Mucosa of stomach (tissue), 1 donor: ENCODE results near the gene PLD1.

Experiments used
- H3K27me3 ChIP-seq: one replicate; pipeline ENCODE4 v1.7.0; 2013; ENCODE audit warnings: mild to moderate bottlenecking, low read length; ENCODE audit not compliant: control insufficient read depth, insufficient read depth
- H3K36me3 ChIP-seq: one replicate; pipeline ENCODE4 v1.7.0; 2013; ENCODE audit warnings: low read length; ENCODE audit not compliant: control insufficient read depth, insufficient read depth
- H3K4me1 ChIP-seq: one replicate; pipeline ENCODE4 v1.7.0; 2013; ENCODE audit warnings: mild to moderate bottlenecking, low read length; ENCODE audit not compliant: control insufficient read depth, insufficient read depth
- H3K4me3 ChIP-seq: one replicate; pipeline ENCODE4 v1.7.0; 2013; ENCODE audit warnings: low read length
- H3K9ac ChIP-seq: one replicate; pipeline ENCODE4 v1.7.0; 2013; ENCODE audit warnings: mild to moderate bottlenecking, low read length, moderate library complexity
- H3K9me3 ChIP-seq: one replicate; pipeline ENCODE4 v1.7.0; 2013; ENCODE audit warnings: mild to moderate bottlenecking, low read length, moderate library complexity; ENCODE audit not compliant: control insufficient read depth
- donor health status: Pancreatic carcinoma.

Gene PLD1

DNA sequence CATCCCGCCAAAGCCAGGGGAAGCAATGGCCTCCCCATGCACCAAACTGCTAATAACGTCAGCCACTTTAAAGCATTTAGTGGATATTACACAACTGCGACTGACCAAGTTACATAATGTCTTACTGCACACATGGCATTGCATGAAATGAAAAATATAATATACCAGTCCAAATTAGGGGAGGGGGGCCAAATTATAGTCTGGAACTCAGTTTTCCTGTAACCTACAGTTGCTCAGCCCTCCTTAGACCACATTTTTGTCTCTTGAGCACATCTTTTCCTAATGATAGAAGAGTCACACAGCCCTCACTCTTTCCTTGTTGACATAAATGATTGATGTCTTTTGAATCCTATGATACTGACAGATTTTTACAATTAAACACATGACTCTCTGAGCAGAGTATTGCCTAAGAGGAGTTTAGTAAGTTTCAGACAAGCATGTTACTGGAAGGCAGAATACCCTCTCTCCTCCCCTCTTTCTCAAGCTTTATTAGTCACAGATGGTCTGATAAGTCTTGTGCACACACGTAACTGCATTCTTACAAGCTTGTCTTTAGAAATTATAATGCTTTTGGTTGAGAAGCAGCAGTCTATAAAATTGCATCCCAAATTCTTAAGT is 1.1 kb upstream of the PLD1 start:
- Histone ChIP-seq H3K4me3 (no peak overlapping the region), H3K4me1 (peaks cover 21% of the 10 kb centered on the region), H3K9ac (no peak overlapping the region)

GRCh38 chr3:171810629-171811294 is 479 bp upstream of the PLD1 start:
- peak overlapping the region; percentile 74 for H3K4me3 ChIP-seq
- no peaks in the 10 kb centered on the region for H3K9me3 ChIP-seq
- H3K36me3 ChIP-seq: no peaks in the 10 kb centered on the region
- peaks cover 21% of the 10 kb centered on the region for H3K4me1 ChIP-seq
- peak overlapping the region; percentile 83 for H3K9ac ChIP-seq
- H3K27me3 ChIP-seq: no peaks in the 10 kb centered on the region

More for the DNA sequence above, 1.1 kb upstream of the PLD1 start:
- H3K36me3 ChIP-seq: no peaks in the 10 kb centered on the region
- H3K9me3 ChIP-seq: no peaks in the 10 kb centered on the region
- no peaks in the 10 kb centered on the region for H3K27me3 ChIP-seq

DNA sequence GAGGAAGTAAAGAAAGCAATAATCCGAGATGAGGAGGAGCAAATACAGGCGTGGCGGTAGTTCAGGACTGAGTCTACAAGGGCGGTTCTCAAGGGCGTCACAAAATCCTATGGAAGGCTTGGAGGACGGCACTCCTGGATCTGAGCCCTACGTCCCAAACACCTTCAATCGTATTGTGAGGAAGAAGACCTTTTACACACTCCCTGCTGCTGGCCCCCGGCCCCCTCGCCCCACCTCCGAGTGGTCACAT is 747 bp downstream of the PLD1 start:
- Histone ChIP-seq H3K36me3 (no peaks in the 10 kb centered on the region), H3K9me3 (no peaks in the 10 kb centered on the region), H3K4me1 (peaks cover 32% of the 10 kb centered on the region), H3K4me3 (peak overlapping the region; percentile 74), H3K9ac (peak overlapping the region; percentile 83), H3K27me3 (no peaks in the 10 kb centered on the region)

DNA sequence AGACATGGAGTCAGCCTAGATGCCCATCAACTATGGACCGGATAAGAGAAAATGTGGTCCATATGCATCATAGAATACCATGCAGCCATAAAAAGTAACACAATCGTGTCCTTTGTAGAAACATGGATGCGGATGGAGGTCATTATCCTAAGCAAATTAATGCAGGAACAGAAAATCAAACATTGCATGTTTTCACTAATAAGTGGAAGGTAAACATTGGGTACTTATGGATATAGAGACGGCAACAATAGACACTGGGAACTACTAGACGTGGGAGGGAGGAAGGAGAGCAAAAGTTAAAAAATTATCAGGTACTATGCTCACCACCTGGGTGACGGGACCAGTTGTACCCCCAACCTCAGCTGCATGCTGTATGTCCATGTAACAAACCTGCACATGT is 2.5 kb downstream of the PLD1 start:
- H3K27me3 ChIP-seq: no peaks in the 10 kb centered on the region
- no peaks in the 10 kb centered on the region for H3K9me3 ChIP-seq
- no peak overlapping the region for H3K4me3 ChIP-seq
- no peak overlapping the region for H3K9ac ChIP-seq
- no peaks in the 10 kb centered on the region for H3K36me3 ChIP-seq
- H3K4me1 ChIP-seq: peaks cover 32% of the 10 kb centered on the region

GRCh38 chr3:171807129-171807675 is 3.1 kb downstream of the PLD1 start:
- Histone ChIP-seq H3K36me3 (no peaks in the 10 kb centered on the region), H3K9ac (no peak overlapping the region), H3K9me3 (no peaks in the 10 kb centered on the region), H3K4me3 (no peak overlapping the region), H3K27me3 (no peaks in the 10 kb centered on the region), H3K4me1 (peaks cover 38% of the 10 kb centered on the region)

- Histone ChIP-seq H3K9me3 (no peaks in the 10 kb centered on the region), H3K4me3 (no peak overlapping the region), H3K9ac (no peak overlapping the region), H3K36me3 (no peaks in the 10 kb centered on the region), H3K27me3 (no peaks in the 10 kb centered on the region), H3K4me1 (peaks cover 41% of the 10 kb centered on the region)
Measured at GRCh38 chr3:171806200-171807128, 3.8 kb downstream of the PLD1 start.

- no peak overlapping the region for H3K4me3 ChIP-seq
- H3K4me1 ChIP-seq: peaks cover 41% of the 10 kb centered on the region
- H3K27me3 ChIP-seq: no peaks in the 10 kb centered on the region
- H3K36me3 ChIP-seq: no peaks in the 10 kb centered on the region
- H3K9ac ChIP-seq: no peak overlapping the region
- H3K9me3 ChIP-seq: no peaks in the 10 kb centered on the region
Measured at GRCh38 chr3:171805687-171806086, 4.6 kb downstream of the PLD1 start.

GRCh38 chr3:171804618-171805389 is 5.5 kb downstream of the PLD1 start:
- no peaks in the 10 kb centered on the region for H3K36me3 ChIP-seq
- no peaks in the 10 kb centered on the region for H3K27me3 ChIP-seq
- H3K9me3 ChIP-seq: no peaks in the 10 kb centered on the region
- no peak overlapping the region for H3K9ac ChIP-seq
- no peak overlapping the region for H3K4me3 ChIP-seq
- peaks cover 41% of the 10 kb centered on the region for H3K4me1 ChIP-seq

GRCh38 chr3:171803044-171803443 is 7.2 kb downstream of the PLD1 start:
- no peaks in the 10 kb centered on the region for H3K36me3 ChIP-seq
- H3K9me3 ChIP-seq: no peaks in the 10 kb centered on the region
- no peak overlapping the region for H3K9ac ChIP-seq
- no peaks in the 10 kb centered on the region for H3K27me3 ChIP-seq
- H3K4me3 ChIP-seq: no peak overlapping the region
- H3K4me1 ChIP-seq: peaks cover 33% of the 10 kb centered on the region

GRCh38 chr3:171802590-171802956 is 7.7 kb downstream of the PLD1 start:
- no peak overlapping the region for H3K4me3 ChIP-seq
- no peaks in the 10 kb centered on the region for H3K9me3 ChIP-seq
- H3K27me3 ChIP-seq: no peaks in the 10 kb centered on the region
- no peak overlapping the region for H3K9ac ChIP-seq
- peaks cover 33% of the 10 kb centered on the region for H3K4me1 ChIP-seq
- H3K36me3 ChIP-seq: no peaks in the 10 kb centered on the region

DNA sequence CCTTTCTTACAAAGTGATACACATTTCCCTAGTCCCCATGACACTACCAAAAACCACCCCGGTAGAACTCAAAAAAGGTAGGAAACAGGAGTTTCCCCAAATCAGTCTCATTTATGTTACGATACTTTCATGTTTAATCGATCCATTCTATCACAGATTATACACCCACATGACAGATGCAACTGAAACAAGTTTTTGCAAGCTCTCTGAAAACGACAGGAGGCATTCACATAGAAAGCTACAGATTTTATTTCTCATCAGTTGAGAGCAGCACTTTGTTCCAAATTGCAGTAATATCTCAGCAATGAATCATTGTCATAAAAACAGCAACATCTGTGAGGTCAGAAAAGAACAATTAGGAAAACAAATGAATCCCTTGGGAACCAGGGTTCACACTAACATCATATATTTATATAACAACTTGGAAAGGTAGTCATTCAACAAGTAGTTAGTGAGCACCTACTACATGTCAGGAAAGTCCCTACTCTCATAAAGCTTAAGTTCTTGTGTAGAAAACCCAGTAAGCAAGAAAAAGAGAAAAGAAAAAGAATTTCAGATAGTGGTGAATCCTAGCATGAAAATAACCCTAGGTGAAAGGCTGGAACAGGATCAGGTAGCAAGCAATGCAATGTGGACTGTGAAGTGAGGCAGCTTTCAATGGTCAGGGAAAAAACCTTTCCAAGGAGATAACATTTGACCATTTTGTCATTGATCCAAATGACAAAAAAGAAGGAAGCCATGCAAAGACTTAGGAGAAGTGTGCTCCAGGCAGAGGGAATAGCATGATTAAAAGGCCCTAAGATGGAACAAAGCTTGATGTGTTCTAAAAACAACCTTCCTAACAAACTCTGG is 8.3 kb downstream of the PLD1 start:
- no peaks in the 10 kb centered on the region for H3K27me3 ChIP-seq
- peaks cover 34% of the 10 kb centered on the region for H3K4me1 ChIP-seq
- no peak overlapping the region for H3K4me3 ChIP-seq
- no peak overlapping the region for H3K9ac ChIP-seq
- H3K9me3 ChIP-seq: no peaks in the 10 kb centered on the region
- H3K36me3 ChIP-seq: no peaks in the 10 kb centered on the region
